Measurements from ENCODE around the gene GRM4.

Gene GRM4

GRCh38 chr6:34106421-34106820, 39.5 kb downstream of the GRM4 start:
- DNase-seq (ENCODE audit: low read depth) = no peak

GRCh38 chr6:34104628-34105027, 41.3 kb downstream of the GRM4 start:
- no peak for DNase-seq (ENCODE audit: low read depth)

GRCh38 chr6:34104186-34104585, 41.7 kb downstream of the GRM4 start:
- DNase-seq (ENCODE audit: low read depth) = no peak

- DNase-seq (ENCODE audit: low read depth) = no peak
Measured at GRCh38 chr6:34103321-34103720, 42.6 kb downstream of the GRM4 start.

DNA sequence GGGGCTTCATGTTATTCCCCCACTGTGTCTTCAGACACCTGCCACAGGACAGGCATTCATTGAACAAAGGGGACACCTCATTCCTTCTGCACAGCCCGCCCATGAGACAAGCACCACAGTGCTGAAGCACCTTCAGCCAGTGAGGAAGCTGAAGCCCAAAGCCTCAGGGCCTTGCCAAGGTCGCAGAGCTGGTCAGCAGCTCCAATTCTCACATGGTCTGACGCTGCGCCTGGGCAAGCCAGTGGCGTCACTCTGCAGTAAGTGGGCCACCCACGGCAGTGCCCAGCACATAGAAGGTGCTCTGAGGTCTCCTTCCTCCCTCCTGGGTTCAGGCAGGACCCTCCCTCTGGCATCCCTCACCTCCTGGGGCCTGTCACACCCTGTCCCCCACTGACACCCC, 43.2 kb downstream of the GRM4 start:
- no peak for DNase-seq (ENCODE audit: low read depth)

DNA sequence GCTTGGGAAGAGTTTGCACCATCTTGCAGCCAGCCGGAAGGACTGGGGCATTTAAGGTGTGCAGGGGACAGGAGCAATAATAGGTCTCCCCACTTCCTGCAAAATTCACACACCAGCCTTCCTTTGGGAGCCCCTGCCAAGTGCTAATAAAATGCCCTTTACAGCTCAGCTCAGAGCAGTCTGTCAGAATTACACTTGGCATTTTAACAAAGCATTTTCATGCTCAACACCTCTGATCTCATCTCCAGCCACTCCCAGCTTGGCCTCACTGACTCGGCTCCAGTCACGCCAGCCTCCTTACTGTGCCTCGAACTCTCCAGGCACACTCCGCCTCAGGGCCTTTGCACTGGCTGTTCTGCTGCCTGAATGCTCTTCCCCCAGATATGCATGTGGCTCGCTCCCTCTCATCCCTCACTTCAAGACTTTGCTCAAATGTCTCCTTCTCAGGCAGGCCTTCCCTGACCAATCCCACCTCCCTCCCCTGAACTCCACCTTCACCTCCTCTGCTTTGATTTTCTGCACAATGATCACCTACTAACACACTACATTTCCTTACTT, 43.7 kb downstream of the GRM4 start:
- no peak for DNase-seq (ENCODE audit: low read depth)

DNA sequence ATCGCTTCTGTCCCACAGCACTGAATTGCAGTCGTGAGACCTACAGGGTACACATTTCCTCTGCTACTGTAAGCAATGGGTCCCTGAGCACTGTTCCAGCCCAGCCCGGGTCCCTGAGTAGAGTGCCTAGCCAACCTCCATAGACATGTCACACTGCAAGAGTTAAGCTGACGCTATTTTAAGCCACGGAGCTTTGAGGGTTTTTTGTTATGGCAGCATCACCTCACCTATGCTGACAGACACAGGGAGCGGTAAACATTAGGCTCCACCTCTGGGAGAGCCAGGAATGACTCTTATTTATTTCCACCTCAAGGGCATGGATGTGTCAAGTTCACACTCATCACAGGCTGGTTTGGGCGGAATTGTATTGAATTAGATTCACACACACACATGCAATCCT, 45.1 kb downstream of the GRM4 start:
- no peak for DNase-seq (ENCODE audit: low read depth)

DNA sequence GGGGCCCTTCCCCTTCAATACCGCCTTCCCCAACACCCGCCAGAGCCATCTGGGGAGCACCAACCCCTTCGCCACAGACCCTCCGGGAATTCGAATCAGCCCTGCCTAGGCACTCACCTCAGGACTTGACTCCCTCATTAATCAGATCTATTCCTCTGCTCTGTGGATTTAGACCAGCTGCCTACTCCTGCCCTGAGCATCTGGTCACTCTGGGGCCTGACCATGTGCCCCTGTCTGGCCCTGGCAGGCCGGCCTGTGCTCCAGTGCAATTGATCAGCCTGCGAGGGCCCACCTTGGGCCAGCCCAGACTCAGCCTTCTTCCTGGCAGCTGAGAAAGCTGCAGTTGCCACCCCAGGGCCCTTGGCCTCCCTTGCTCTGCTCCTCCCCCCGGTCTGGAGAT, 46.0 kb downstream of the GRM4 start:
- no peak for DNase-seq (ENCODE audit: low read depth)

DNA sequence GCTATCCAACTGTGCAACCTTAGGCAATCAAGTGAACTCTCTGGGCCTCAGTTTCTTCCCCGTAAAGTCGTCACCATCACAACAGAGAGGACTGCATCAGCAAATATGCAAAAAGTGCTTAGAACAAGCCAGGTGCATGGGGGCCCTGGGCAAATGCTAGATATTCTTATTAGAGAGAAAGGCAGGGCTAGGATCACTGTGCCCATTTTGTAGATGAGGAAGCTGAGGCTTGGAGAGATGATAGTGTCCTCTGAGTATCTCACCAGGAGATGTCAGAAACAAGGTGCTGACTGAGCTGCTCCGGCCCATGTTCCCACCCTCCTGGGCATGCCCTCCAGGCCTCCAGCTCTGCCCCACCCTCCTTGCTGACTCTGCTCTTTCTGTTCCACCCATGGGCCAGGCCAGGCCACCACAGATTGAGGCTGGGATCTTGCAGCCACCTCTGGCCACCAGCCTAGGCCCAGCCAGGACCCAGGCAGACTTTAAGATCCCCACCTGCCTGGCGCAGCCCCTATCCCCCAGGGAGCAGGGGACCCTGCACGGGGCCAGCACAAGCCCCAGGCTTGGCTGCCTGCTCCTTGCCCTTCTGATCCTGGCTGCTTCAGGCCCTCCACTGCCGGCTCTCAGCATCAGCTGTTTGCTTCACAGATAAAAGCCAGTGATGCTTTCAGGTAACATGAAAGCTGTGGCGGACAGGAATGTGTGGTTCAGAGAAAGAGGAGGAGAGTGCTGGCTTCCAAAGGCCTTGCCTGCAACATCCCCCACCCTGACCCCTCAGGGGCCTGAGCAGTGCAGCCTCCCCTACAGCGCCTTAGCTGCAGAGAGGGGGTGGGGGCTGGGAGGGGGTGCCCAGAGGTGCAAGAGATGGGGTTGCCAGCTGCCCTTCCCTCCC, 47.6 kb downstream of the GRM4 start:
- DNase-seq (ENCODE audit: low read depth) = no peak

- DNase-seq (ENCODE audit: low read depth) = no peak
Measured at GRCh38 chr6:34096814-34097213, 49.1 kb downstream of the GRM4 start.

DNA sequence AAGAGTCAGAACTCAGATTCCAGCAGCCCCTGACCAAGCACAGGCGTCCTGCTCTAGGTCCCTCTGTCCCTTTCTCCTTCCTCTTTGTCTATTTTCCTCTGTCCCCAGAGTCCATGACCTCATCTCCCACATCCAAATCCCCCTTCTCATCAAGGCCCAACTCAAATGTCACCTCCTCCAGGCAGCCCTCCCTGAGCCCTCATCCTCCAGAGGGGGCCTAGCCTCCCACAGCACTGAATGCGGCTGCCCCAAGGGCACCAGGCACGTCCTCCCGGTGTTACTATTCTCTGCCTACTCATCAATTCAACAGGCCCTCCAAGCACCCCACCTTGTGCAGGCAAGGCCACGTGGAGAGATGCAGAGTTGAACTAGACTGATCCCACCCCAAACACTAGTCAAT, 49.7 kb downstream of the GRM4 start:
- no peak for DNase-seq (ENCODE audit: low read depth)

DNA sequence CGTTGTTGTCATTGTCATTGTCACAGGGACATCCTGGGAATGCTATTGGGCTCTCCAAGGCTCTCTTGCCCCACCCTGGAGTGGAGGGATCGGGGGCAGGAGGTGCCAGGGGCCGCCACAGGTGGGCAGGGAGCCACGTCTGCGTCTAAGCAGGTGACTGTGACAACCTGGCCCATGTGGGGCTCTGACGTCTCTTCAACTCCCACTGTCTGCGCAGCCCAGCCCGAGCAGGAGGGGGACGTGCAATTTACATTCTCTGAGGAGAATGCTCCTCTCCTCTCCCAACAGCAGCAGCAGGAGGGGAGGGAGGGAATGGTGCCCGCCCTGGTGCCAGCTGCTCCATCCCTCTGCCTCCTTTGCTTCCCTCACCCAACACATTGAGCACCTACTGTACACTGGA, 50.1 kb downstream of the GRM4 start:
- no peak for DNase-seq (ENCODE audit: low read depth)

GRCh38 chr6:34095136-34095505, 50.8 kb downstream of the GRM4 start:
- no peak for DNase-seq (ENCODE audit: low read depth)

- DNase-seq (ENCODE audit: low read depth) = no peak
Measured at GRCh38 chr6:34094474-34095135, 51.3 kb downstream of the GRM4 start.

- no peak for DNase-seq (ENCODE audit: low read depth)
Measured at GRCh38 chr6:34093854-34094430, 51.9 kb downstream of the GRM4 start.

DNA sequence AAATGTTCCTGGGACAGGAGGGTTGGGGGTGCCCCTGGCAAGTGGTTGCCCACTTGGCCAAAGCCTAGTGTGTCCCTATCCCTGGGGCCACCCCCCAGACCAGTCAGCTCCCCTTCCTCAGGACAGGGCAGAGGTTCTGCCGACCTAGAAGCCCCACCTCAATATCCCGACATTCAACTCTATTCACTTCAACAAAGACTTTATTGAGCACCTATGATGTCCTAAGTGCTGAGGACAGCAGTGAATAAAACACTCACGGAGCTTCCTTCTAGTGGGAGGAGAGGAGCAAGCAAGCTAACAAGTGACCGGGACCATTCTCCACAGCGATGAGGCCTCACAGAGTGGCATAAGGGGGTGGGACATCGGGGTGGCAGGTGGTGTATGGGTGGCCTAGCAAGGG, 52.7 kb downstream of the GRM4 start:
- no peak for DNase-seq (ENCODE audit: low read depth)

- DNase-seq (ENCODE audit: low read depth) = no peak
Measured at GRCh38 chr6:34092631-34093030, 53.3 kb downstream of the GRM4 start.

DNA sequence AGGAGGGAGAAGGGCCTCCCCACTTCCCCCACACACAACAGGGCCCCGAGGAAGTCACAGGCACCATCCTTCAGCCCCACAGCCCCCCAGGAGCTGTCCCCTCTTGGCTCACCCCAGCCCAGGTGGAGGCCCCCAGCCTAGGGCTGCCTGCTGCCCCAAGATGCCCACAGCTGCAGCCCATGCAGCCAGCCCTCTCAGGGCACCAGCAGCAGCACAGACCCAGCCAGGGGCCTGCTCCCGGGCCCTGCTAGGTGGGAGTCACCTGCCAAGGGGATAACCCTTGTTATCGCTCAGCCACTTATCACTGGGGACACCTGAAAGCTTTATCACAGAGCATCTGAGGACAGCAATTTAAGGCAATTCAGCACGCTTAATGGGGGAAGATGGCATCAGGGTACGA, 55.0 kb downstream of the GRM4 start:
- no peak for DNase-seq (ENCODE audit: low read depth)

- DNase-seq (ENCODE audit: low read depth) = no peak
Measured at GRCh38 chr6:34090529-34090928, 55.4 kb downstream of the GRM4 start.

DNA sequence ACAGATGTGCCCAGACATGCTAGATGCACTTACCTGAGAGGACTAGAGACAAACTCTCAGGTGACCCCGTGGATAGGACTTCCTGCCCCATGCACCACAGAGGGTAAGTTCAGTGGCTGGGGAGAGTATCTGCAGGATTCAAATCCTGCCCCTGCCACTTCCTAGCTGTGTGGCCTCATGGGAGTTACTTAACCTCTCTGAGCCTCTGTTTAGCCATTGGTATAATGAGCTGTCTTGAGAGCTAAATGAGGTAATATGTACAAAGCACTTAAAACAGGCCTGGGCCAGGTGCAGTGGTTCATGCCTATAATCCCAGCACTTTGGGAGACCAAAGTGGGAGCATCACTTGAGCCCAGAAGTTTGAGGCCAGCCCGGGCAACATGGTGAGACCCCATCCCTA, 59.3 kb downstream of the GRM4 start:
- no peak for DNase-seq (ENCODE audit: low read depth)

DNA sequence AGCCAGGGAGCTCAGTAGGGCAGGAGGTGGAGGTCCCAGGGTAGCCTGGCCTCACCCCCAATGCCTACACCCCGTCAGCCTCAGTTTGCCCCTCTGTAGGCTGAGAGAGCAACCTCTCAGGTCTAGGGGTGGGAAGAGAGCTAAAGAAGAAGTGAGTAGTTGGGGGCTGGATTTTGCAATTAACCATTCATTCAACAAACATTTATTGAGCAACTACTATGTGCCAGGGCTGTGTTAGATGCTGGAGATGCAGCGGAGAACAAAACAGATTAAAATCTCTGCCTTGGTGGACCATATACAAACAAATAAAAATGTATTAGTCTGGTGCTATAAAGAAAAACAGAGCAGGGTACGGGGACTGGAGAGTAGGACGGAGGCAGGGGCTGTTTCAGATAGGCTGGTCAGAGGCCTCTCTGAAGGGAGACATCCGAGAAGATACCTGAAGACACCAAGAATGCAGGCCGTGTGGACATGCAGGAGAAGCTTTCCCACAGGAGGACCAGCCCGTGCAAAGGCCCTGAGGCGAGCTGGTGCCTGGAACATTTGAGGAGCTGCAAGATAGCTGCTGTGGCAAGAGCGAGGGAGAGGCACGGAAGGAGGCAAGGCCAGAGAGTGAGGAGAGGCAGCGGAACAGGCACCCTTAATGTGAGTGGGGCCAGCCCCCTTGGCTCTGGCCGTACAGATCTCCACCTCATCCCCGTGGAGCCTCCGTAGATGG, 60.3 kb downstream of the GRM4 start:
- DNase-seq (ENCODE audit: low read depth) = no peak

DNA sequence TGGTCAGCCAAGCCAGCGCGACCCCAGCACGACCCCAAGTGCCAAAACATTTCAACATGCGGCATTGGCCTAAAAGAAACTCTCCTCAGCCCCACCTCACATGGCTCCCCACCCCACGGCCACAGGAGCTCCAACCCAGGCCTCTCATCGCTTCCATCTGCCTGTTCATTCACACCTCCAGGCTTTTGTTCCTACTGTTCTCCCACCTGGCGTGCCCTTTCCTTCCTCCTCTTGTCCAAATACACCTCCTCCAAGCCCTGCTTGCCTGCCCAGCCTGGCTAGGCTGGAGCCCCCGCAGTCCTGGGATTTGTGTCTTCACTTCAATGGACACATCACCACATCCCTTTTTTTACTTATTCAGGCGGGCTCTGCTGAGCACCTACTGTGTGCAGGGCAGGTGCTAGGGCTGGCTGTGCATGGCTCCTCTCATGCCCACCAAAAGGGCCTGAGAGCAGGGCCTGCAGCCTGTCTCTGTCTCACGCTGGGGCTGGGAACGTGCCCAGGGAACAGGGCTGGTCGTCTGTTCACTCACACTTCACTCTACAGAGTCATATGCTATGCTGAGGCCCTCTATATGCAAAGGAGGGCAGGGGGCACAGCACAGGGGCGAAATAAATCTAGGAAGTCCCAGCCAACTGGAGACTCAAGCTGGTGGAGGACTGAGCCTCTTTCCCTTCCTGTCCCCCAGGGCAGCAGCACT, 61.1 kb downstream of the GRM4 start:
- DNase-seq (ENCODE audit: low read depth) = no peak
